Natural killer cell (primary cell): ENCODE results near the gene TXNRD1. TPM values are rescaled to one million over a fixed set of nuclear protein-coding genes. Genes with fewer than 3 reads are reported as not detected.
A peak's percentile ranks its signal among the peaks of the same experiment; 100 is the strongest.

Source experiments
- ATAC-seq, 3 donors: fragments of 150-1000 bp in 2 of 3; fragments of 200-7000 bp in 1 of 3; cut with Tn5 transposase; 1 replicate in 1 of 3; 2 replicates in 2 of 3; pipeline ENCODE4 v1.10.0; 2021; ENCODE audit warnings: mild to moderate bottlenecking in 2 of 3, moderate library complexity in 2 of 3
- DNase-seq, 2 donors: peaks; one replicate each; pipeline versions ENCODE4 v3.0.0 to v3.0.0-alpha.2; 2013 to 2021; ENCODE audit warnings: mixed read lengths in 1 of 2
- H3K27ac ChIP-seq: one replicate; pipeline ENCODE4 v1.5.1; 2013; ENCODE audit warnings: mild to moderate bottlenecking, low read length
- H3K27me3 ChIP-seq: one replicate; pipeline ENCODE4 v1.6.1; 2013; ENCODE audit warnings: low read length; ENCODE audit not compliant: control insufficient read depth, insufficient read depth
- H3K36me3 ChIP-seq: one replicate; pipeline ENCODE4 v1.6.1; 2013; ENCODE audit warnings: low read length; ENCODE audit not compliant: control insufficient read depth, insufficient read depth
- H3K4me1 ChIP-seq: one replicate; pipeline ENCODE4 v1.6.1; 2013; ENCODE audit warnings: low read length; ENCODE audit not compliant: control insufficient read depth, insufficient read depth
- H3K4me3 ChIP-seq: one replicate; pipeline ENCODE4 v1.5.1; 2013; ENCODE audit warnings: low read length
- H3K9me3 ChIP-seq: one replicate; pipeline ENCODE4 v1.6.1; 2013; ENCODE audit warnings: low read length; ENCODE audit not compliant: control insufficient read depth, insufficient read depth
- H3K27ac Mint-ChIP-seq, 2 donors: one replicate each; pipeline ENCODE4 v1.8.0; 2022; ENCODE audit warnings: mild to moderate bottlenecking in 2 of 2, mixed read lengths in 2 of 2, moderate library complexity in 1 of 2
- H3K27me3 Mint-ChIP-seq, 2 donors: one replicate each; pipeline ENCODE4 v1.8.0; 2022; ENCODE audit warnings: low read depth in 2 of 2, mixed read lengths in 2 of 2
- H3K36me3 Mint-ChIP-seq: one replicate; pipeline ENCODE4 v1.8.0; 2022; ENCODE audit warnings: mixed read lengths
- H3K4me1 Mint-ChIP-seq, 2 donors: one replicate each; pipeline ENCODE4 v1.8.0; 2022; ENCODE audit warnings: mixed read lengths in 2 of 2
- H3K4me3 Mint-ChIP-seq: one replicate; pipeline ENCODE4 v1.8.0; 2022; ENCODE audit warnings: mild to moderate bottlenecking, moderate library complexity, mixed read lengths
- H3K9me3 Mint-ChIP-seq, 2 donors: one replicate each; pipeline ENCODE4 v1.8.0; 2022; ENCODE audit warnings: mixed read lengths in 2 of 2
- WGBS: methylation state at CpG from one replicate; pipeline ENCODE4 v1.1.7; 2013; ENCODE audit warnings: missing lambda C conversion rate; ENCODE audit not compliant: insufficient coverage; 5-methylcytosine and 5-hydroxymethylcytosine counted together
- intact Hi-C: fragments of 100-400 bp; cut with micrococcal nuclease; formaldehyde crosslinking; loops from one replicate; pipeline ENCODE4 v1.14.2; 2022
- total RNA-seq, 4 donors: library from RNA; stranded (reverse); fragments of 120-200 nt in 1 of 4; gene quantifications; one replicate each; pipeline versions ENCODE4 v1.2.3 to v1.2.4, GENCODE V29; 2013 to 2022
- TF ChIP-seq, protein P1 (sequence below): fragments of 200-600 bp; IDR thresholded peaks from one replicate; pipeline ENCODE4 v1.8.0; 2022; ENCODE audit warnings: antibody characterized with exemption

Gene TXNRD1
- total RNA-seq: 10 to 100 TPM; 46.9 to 59.7 (median 47.3) TPM
- total RNA-seq (2013): 67.2 TPM

- DNase-seq (peak; percentile 78 to 92), ATAC-seq (peak; percentile 94 to 98 (median 98))
- H3K4me3 ChIP-seq: peak within 1 kb of the TSS; percentile 71
- H3K4me1 ChIP-seq: peaks cover 15% of the 10 kb centered on the region
- H3K27me3 Mint-ChIP-seq: peaks cover 0 to 5% of the 10 kb centered on the region in 2 donors
- no peaks in the 10 kb centered on the region for H3K36me3 Mint-ChIP-seq
- H3K27me3 ChIP-seq: no peaks in the 10 kb centered on the region
- peaks cover 10 to 20% of the 10 kb centered on the region in 2 donors for H3K4me1 Mint-ChIP-seq
- H3K27ac ChIP-seq: peak within 1 kb of the TSS; percentile 37
- intact Hi-C loops: loop anchor here (1.0 to 5.0 kb wide), 3 partner anchors 72 to 143 kb away; partner anchors contain the start of gene EID3
- no peaks in the 10 kb centered on the region for H3K9me3 Mint-ChIP-seq
- peak within 1 kb of the TSS in 1 of 2 donors; percentile 89 for H3K27ac Mint-ChIP-seq
- 2% methylated on average over 71 of the region's 71 CpGs for WGBS
- no peaks in the 10 kb centered on the region for H3K9me3 ChIP-seq
- TF ChIP-seq, protein P1, sequence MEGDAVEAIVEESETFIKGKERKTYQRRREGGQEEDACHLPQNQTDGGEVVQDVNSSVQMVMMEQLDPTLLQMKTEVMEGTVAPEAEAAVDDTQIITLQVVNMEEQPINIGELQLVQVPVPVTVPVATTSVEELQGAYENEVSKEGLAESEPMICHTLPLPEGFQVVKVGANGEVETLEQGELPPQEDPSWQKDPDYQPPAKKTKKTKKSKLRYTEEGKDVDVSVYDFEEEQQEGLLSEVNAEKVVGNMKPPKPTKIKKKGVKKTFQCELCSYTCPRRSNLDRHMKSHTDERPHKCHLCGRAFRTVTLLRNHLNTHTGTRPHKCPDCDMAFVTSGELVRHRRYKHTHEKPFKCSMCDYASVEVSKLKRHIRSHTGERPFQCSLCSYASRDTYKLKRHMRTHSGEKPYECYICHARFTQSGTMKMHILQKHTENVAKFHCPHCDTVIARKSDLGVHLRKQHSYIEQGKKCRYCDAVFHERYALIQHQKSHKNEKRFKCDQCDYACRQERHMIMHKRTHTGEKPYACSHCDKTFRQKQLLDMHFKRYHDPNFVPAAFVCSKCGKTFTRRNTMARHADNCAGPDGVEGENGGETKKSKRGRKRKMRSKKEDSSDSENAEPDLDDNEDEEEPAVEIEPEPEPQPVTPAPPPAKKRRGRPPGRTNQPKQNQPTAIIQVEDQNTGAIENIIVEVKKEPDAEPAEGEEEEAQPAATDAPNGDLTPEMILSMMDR: peak; percentile 81
- peak within 1 kb of the TSS; percentile 87 for H3K4me3 Mint-ChIP-seq
- no peaks in the 10 kb centered on the region for H3K36me3 ChIP-seq
These were observed at the start of gene TXNRD1 for GRCh38 chr12:104215638-104216297. TSS of gene TXNRD1 (plus strand) at chr12:104215779. CDS start at chr12:104215803, 24 bp downstream.

- no peaks in the 10 kb centered on the region for H3K27me3 ChIP-seq
- H3K4me3 ChIP-seq: no peak overlapping the region
- DNase-seq (no peak), ATAC-seq (no peak)
- no peaks in the 10 kb centered on the region for H3K4me1 ChIP-seq
- H3K27me3 Mint-ChIP-seq: peaks cover 0 to 2% of the 10 kb centered on the region in 2 donors
- no peaks in the 10 kb centered on the region for H3K36me3 Mint-ChIP-seq
- no peaks in the 10 kb centered on the region for H3K9me3 ChIP-seq
- H3K4me3 Mint-ChIP-seq: no peak overlapping the region
- no peak overlapping the region for H3K27ac Mint-ChIP-seq
- WGBS: 82% methylated on average over 2 of the region's 2 CpGs
- no peaks in the 10 kb centered on the region for H3K9me3 Mint-ChIP-seq
- no peaks in the 10 kb centered on the region for H3K4me1 Mint-ChIP-seq
- no peak overlapping the region for H3K27ac ChIP-seq
- intact Hi-C loops: no loop called here
- no peaks in the 10 kb centered on the region for H3K36me3 ChIP-seq
- TF ChIP-seq, protein P1: no peak
These were observed 49.8 kb upstream of the TXNRD1 start for GRCh38 chr12:104165801-104166200.

DNA sequence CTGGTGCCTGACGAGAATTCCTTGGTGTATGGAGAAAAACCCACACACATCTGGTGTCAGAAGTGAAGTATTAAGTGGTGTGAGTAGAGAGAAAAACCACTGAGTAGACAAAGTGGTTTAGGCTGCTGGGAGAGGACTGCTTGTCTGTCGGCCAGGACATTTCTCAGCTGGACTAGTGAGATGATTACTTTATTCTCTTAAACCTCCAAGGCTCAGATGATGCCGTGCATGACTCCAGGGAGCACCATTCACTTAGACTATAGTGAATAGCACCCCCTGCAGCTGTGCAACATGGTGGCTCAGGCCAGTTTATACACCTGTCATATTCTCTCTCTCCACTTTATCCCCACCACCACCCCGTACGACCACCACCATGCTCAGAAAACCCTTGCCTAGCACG lies 49.1 kb upstream of the TXNRD1 start:
- Mint-ChIP-seq H3K36me3 (no peaks in the 10 kb centered on the region), H3K4me1 (no peaks in the 10 kb centered on the region), H3K27me3 (peaks cover 0 to 2% of the 10 kb centered on the region in 2 donors), H3K4me3 (no peak overlapping the region), H3K9me3 (no peaks in the 10 kb centered on the region), H3K27ac (no peak overlapping the region)
- Histone ChIP-seq H3K9me3 (no peaks in the 10 kb centered on the region), H3K27me3 (no peaks in the 10 kb centered on the region), H3K4me1 (no peaks in the 10 kb centered on the region), H3K36me3 (no peaks in the 10 kb centered on the region), H3K27ac (no peak overlapping the region), H3K4me3 (no peak overlapping the region)
- WGBS: 84% methylated on average over 6 of the region's 6 CpGs
- ATAC-seq: no peak
- intact Hi-C loops: no loop called here
- DNase-seq: no peak
- TF ChIP-seq, protein P1: no peak
